HG02970 (cell line): Measurements from ENCODE around the gene SPATA3.
A peak's percentile ranks its signal among the peaks of the same experiment; 100 is the strongest.
"Not testable (repeated sequence)": the region's sequence is repeated elsewhere in the genome, so short reads cannot be mapped to it uniquely, and the experiment has no call there.

Source experiments
- ATAC-seq: cut with Tn5 transposase; IDR thresholded peaks from one replicate; pipeline ENCODE4 v1.9.1; 2021; ENCODE audit warnings: mild to moderate bottlenecking, moderate library complexity, moderate number of reproducible peaks; ENCODE audit not compliant: unreplicated experiment, low FRiP score

Gene SPATA3

GRCh38 chr2:230968314-230968713 lies 27.6 kb upstream of the SPATA3 start:
- ATAC-seq = not testable (repeated sequence)

DNA sequence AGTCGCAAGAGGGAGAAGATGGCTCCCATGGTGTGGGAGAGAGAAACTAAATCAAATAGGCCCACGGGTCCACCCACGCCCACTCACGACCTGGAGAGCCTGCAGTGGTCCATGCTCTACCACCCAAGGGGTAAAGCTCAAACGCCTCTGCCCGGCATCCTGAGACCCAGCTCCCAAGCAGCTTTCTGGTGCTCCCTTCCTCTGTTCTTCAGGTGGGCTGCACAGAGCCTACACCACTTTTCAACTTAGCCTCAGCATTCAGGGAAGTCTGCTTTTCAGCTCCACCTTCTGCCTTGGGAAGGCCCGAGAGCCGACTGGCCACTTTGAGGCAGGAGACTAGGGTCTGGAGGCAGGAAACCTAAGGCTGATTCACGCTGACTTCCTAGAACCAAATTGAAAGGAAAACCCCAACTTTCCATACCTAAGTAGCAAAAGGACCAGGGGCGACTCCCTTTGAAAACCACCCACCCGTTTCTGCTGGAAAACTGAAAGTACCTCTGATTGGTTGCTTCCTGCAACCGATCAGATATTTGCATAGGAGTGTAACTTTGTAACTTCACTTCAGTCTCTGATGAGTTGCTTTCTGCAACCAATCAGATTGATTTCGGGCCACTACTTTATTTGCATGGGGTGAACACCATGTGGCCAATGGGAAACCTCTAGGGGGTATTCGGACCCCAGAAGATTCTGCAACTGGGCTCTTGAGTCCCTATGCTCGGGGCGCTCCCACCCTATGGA lies 26.8 kb upstream of the SPATA3 start:
- no peak for ATAC-seq

- no peak for ATAC-seq
Measured at GRCh38 chr2:230969659-230970015, 26.3 kb upstream of the SPATA3 start.

DNA sequence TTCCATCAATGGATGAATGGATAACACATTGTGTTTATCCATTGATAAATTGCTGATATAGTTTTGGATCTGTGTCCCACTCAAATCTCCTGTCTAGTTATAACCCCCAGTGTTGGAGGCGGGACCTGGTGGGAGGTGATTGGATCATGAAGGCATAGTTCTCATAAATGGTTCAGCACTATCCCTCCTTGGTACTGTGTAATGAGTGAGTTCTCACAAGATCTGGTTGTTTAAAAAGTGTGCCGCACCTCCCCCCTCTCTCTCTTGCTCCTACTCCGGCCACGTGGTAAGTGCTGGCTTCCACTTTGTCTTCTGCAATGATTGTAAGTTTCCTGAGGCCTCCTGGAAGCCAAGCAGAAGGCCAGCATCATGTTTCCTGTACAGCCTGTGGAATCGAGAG lies 23.9 kb upstream of the SPATA3 start:
- ATAC-seq = no peak

DNA sequence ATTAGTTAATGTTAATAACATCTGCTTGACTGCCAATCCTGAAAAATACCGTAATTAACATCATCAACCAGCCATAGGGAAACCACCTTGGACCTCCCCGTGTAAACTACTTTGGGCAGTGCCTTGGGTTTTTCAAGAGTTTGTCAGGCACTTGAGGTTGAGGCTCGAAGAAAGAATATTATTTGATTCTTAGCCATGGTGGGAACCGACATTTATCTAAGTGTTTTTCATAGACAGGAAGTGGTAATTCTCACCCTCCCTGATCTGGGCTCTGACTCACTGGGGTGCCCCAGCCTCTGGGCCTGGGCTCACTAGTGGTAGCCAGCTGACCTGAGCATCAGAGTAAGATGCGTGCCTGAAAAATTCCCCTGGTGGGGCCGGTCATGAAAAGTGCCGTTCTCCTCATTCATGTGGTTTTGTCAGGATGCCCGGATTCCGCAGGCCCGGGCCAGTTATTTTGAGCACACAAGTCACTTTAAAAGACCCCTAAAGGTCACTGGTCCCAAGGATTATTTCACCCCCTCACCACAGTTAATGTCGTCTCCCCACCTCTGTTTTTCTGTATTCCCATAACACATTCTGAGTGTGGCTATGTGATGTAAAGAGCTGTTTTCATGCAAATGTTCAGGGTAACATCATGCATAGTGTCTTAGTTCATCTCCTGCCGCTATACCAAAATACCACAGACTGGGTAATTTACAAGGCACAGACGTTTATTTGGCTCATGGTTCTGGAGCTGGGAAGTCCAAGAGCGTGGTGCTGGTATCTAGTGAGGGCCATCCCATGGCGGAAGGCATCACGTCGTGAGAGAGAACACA lies 21.6 kb upstream of the SPATA3 start:
- ATAC-seq = peak; percentile 76

- ATAC-seq = no peak
Measured at GRCh38 chr2:230975927-230976326, 20.0 kb upstream of the SPATA3 start.

DNA sequence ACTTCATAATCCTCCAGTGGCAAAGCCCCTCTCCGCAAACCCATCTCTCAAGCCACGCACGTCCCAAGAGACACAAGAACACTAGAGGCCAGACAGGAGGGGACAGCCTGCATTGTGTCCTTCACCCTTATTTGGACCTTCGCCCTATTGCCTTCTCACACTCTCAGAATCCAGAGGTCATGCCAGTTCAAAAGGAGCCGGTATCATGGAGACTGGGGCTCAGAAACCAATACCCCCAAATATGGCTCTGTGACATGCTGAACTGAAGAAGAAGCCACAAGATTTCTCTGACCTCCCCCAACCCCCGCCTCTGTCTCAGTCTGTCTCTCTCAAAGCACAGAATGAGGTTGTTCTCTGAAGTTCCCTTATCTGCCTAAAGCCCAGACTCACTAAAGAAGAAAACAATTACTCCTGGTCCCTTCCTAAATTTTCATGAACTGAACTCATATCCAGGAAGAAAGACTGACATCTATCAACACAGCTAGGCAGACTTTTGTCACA lies 19.2 kb upstream of the SPATA3 start:
- no peak for ATAC-seq

DNA sequence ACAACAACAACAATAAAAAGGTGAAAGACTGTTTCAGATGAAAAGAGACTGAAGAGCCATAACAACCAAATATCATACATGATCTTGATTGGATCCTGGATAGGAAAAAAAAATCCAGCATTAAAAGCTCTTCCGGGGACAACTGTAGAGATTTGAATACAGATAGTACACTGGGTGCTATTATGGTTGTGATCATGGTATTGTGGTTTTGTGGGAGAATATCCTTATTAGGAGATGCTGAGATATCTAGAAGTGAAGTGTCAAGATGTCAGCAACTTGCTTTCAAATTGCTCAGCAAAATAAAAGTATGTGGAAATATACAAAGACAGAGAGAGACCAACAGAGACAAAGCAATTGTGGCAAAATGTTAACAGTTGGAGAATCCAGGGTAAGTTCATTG lies 15.5 kb upstream of the SPATA3 start:
- no peak for ATAC-seq

- ATAC-seq = no peak
Measured at GRCh38 chr2:230981704-230982103, 14.2 kb upstream of the SPATA3 start.

- no peak for ATAC-seq
Measured at GRCh38 chr2:230982126-230982525, 13.8 kb upstream of the SPATA3 start.

DNA sequence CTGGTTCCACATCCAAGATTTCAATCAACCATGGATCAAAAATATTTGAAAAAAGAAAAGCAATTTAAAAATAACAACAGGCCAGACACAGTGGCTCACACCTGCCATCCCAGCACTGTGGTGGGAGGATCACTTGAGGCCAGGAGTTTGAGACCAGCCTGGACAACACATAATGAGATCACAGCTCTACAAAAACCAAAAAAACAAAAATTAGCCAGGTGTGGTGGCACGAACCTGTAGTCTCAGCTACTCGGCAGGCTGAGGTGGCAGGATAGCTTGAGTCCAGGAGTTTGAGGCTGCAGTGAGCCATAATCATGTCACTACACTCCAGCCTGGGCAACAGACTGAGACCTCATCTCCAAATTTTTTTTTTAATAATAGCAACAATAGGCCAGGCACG lies 13.4 kb upstream of the SPATA3 start:
- ATAC-seq = no peak

- ATAC-seq = no peak
Measured at GRCh38 chr2:230983566-230983965, 12.4 kb upstream of the SPATA3 start.

- ATAC-seq = no peak
Measured at GRCh38 chr2:230984393-230985220, 11.3 kb upstream of the SPATA3 start.

GRCh38 chr2:230985519-230986231 lies 10.2 kb upstream of the SPATA3 start:
- no peak for ATAC-seq

- no peak for ATAC-seq
Measured at GRCh38 chr2:230986520-230987136, 9.3 kb upstream of the SPATA3 start.

DNA sequence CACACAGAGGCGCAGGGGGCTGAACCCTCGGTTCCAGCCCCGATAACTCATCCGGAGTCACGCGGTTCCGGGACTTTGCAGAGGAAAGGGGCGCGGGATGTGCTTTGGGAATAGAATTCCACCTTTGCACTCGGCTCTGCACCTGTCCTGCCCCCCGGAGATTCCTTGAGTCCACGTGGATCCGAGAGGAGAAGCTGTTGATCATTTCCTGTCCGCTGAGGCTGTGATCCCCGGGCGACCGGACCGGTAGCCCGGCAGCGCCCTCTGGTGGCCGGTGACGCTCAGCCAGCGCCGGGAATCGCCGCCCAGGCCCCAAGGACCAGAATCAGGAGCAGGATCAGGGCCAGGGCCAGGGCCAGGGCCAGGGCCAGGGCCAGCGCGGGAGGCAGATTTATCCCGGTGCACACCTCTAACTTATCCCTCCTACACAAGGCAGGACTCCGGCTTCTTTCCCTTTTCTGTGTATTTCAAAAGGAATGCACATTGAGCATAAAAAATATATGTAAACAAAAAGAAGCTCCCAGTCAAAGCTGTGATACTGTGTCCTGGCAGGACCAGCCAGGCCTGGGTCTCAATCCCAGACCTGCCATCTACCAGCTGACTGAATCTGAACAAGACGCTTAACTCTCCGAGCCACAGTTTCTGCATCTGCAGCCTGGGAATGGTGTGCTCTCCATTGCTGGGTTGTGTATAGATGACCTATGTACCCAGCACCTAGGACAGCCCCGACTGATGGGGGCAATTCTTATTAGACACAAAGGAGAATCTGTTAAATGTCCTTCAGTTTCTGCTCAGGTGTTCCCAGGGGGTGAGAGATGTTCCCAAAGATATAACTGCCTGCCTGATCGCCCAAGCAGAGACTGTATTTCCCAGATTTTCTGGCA lies 8.5 kb upstream of the SPATA3 start:
- no peak for ATAC-seq

GRCh38 chr2:230989731-230990130 lies 6.2 kb upstream of the SPATA3 start:
- no peak for ATAC-seq

GRCh38 chr2:230990131-230990898 lies 5.6 kb upstream of the SPATA3 start:
- no peak for ATAC-seq
